Measurements from ENCODE around the gene COQ8A. TPM values are rescaled to one million over a fixed set of nuclear protein-coding genes. Genes with fewer than 3 reads are reported as not detected.
A peak's percentile ranks its signal among the peaks of the same experiment; 100 is the strongest.

The COQ8A gene
- total and polyA plus RNA-seq, 2 experiments from 2014 or later, result 45.1 to 59.7 TPM

- no peak for TF ChIP-seq CTCF (IDR thresholded peaks at IDR 0.05; ENCODE audit: low read depth, low read length)
- H3K27ac ChIP-seq, result no peak overlapping the region
- H3K27me3 ChIP-seq, result no peaks in the 10 kb centered on the region
- H3K9me3 ChIP-seq (ENCODE audit: low read depth), result no peaks in the 10 kb centered on the region
- H3K4me1 ChIP-seq (ENCODE audit: low read depth), result peaks cover 41% of the 10 kb centered on the region
- no peak overlapping the region for H3K4me3 ChIP-seq
- DNase-seq (ENCODE audit: low read depth in 1 of 2, low spot score in 1 of 2), result no peak
- no peaks in the 10 kb centered on the region for H3K36me3 ChIP-seq
Measured at GRCh38 chr1:226982451-226983177, 42.5 kb downstream of the COQ8A start.

GRCh38 chr1:226983247-226983991, 43.3 kb downstream of the COQ8A start:
- no peak for DNase-seq (ENCODE audit: low read depth in 1 of 2, low spot score in 1 of 2)
- Histone ChIP-seq H3K27ac (no peak overlapping the region), H3K9me3 (ENCODE audit: low read depth) (no peaks in the 10 kb centered on the region), H3K36me3 (no peaks in the 10 kb centered on the region), H3K4me3 (no peak overlapping the region), H3K4me1 (ENCODE audit: low read depth) (peaks cover 49% of the 10 kb centered on the region), H3K27me3 (no peaks in the 10 kb centered on the region)
- TF ChIP-seq CTCF (IDR thresholded peaks at IDR 0.05; ENCODE audit: low read depth, low read length), result no peak

DNA sequence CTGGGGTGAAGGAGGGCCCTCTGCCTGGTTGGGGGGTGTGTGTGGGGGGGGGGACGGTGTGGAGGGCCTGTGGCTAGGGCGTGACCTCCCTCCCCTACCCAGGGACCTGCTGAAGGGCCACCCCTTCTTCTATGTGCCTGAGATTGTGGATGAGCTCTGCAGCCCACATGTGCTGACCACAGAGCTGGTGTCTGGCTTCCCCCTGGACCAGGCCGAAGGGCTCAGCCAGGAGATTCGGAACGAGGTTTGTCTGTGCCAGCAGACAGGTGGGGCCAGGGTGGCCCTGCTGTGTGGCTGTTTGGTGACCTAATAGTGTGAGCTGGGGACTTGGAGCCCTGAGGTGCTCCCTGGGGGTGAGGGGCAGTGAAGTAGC, 43.9 kb downstream of the COQ8A start:
- Histone ChIP-seq H3K4me1 (ENCODE audit: low read depth) (peaks cover 53% of the 10 kb centered on the region), H3K9me3 (ENCODE audit: low read depth) (no peaks in the 10 kb centered on the region), H3K4me3 (no peak overlapping the region), H3K27me3 (no peaks in the 10 kb centered on the region), H3K36me3 (no peaks in the 10 kb centered on the region), H3K27ac (peak overlapping the region; percentile 79)
- DNase-seq (ENCODE audit: low read depth in 1 of 2, low spot score in 1 of 2), result no peak
- TF ChIP-seq CTCF (IDR thresholded peaks at IDR 0.05; ENCODE audit: low read depth, low read length), result no peak

- Histone ChIP-seq H3K36me3 (no peaks in the 10 kb centered on the region), H3K27ac (peak overlapping the region; percentile 79), H3K4me3 (no peak overlapping the region), H3K4me1 (ENCODE audit: low read depth) (peaks cover 52% of the 10 kb centered on the region), H3K27me3 (no peaks in the 10 kb centered on the region), H3K9me3 (ENCODE audit: low read depth) (no peaks in the 10 kb centered on the region)
- no peak for DNase-seq (ENCODE audit: low read depth in 1 of 2, low spot score in 1 of 2)
- no peak for TF ChIP-seq CTCF (IDR thresholded peaks at IDR 0.05; ENCODE audit: low read depth, low read length)
Measured at GRCh38 chr1:226984521-226985238, 44.6 kb downstream of the COQ8A start.

DNA sequence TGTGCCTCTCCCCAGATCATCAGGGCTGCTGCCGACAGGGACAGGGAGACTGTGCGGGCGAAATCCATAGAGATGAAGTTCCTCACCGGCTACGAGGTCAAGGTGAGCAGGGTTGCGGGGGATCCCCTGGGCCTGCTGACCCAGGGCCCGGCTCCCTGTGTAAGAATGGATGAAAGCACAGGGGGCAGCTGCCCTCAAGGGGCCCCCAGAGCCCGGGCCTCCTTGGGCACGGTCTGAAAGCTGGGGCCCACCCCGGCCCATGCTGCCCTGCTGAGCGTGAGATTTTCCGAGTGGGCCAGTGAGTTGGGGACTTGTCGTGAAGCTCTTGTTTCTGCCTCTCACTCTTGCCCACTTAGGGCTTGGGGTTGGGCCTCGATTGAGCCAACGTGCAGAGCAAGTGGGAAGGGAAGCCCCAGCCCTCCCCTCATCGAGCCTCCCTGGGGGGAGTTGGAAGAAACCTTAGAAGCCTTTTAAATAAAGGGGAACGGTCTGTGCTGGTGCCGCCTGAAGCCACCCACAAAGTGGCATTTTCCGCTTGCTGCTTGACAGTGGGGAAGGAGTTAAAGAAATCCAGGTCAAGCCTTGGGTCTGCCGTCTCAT, 45.2 kb downstream of the COQ8A start:
- Histone ChIP-seq H3K27me3 (no peaks in the 10 kb centered on the region), H3K27ac (peak overlapping the region; percentile 79), H3K36me3 (no peaks in the 10 kb centered on the region), H3K9me3 (ENCODE audit: low read depth) (no peaks in the 10 kb centered on the region), H3K4me1 (ENCODE audit: low read depth) (peaks cover 52% of the 10 kb centered on the region), H3K4me3 (no peak overlapping the region)
- DNase-seq (ENCODE audit: low read depth in 1 of 2, low spot score in 1 of 2), result no peak
- TF ChIP-seq CTCF (IDR thresholded peaks at IDR 0.05; ENCODE audit: low read depth, low read length), result no peak

Data from cardiac muscle cell (in vitro differentiated cells and primary cell).